ENCODE results near the gene CDC23.

- TF ChIP-seq CTCF (IDR thresholded peaks at IDR 0.05) (no peak), POLR2A (IDR thresholded peaks at IDR 0.05) (no peak)
Observed at GRCh38 chr5:138246334-138246733, 33.2 kb upstream of the CDC23 start.
